BJ (cell line): ENCODE measurements around the gene SUN5. TPM values are rescaled to one million over a fixed set of nuclear protein-coding genes. Genes with fewer than 3 reads are reported as not detected.

Experiments used
- CTCF ChIA-PET: fragments of 350-600 bp; formaldehyde crosslinking; extraction: SDS; loops from one replicate; lab custom pipeline; 2021; ENCODE audit warnings: antibody characterized with exemption, inconsistent platforms; lab: Yijun Ruan, JAX
- POLR2A ChIA-PET: fragments of 300-600 bp; sonication (Branson Sonifier 250); formaldehyde crosslinking; extraction: SDS; loops from one replicate; lab custom pipeline; 2021; ENCODE audit warnings: antibody characterized with exemption; lab: Charles Lee
- DNase-seq: peaks from one replicate; pipeline ENCODE4 v3.0.0-alpha.2; 2011; ENCODE audit warnings: low read depth
- H3K27me3 ChIP-seq: 2 replicates; pipeline ENCODE4 v1.6.0; 2011; ENCODE audit warnings: low read length; ENCODE audit not compliant: control insufficient read depth, insufficient read depth
- H3K36me3 ChIP-seq: 2 replicates; pipeline ENCODE4 v1.5.1; 2011; ENCODE audit warnings: low read length; ENCODE audit not compliant: control insufficient read depth, insufficient read depth
- H3K4me3 ChIP-seq: 2 replicates; pipeline ENCODE4 v1.5.1; 2011; ENCODE audit warnings: low read depth, mild to moderate bottlenecking, control low read depth, low read length
- CTCF ChIP-seq: IDR thresholded peaks from 2 replicates; pipeline ENCODE4 v1.5.1; 2011; ENCODE audit warnings: low read depth, mild to moderate bottlenecking, control low read depth, inconsistent platforms, low read length, moderate library complexity; ENCODE audit not compliant: insufficient read depth
- polyA plus RNA-seq: library from polyadenylated mRNA; depleted of rRNA; stranded (reverse); fragments of >200 nt; gene quantifications from 2 replicates; pipeline ENCODE4 v1.2.3, GENCODE V29; 2011

SUN5 gene
- polyA plus RNA-seq, 1 experiment: not detected

GRCh38 chr20:33034901-33035492 is 30.8 kb upstream of the SUN5 start:
- ChIA-PET CTCF (no interaction called here), POLR2A (no interaction called here)
- H3K4me3 ChIP-seq: no peak overlapping the region

DNA sequence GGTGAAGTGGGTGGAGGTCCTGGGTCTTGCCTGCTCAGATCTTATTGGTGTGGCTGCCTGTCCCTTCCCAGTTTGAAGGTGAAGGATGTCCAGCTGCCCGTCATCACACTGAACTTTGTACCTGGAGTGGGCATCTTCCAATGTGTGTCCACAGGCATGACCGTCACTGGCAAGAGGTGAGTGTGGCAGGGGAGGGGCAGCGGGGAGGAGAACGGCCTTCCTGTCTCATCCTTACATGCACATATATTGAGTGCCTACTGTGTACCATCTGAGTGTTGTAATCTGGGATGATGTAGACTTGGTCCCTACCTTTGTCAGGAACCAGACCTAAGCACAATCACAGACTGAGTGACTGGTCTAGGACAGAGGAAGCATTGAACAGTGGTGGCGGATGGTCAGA is 29.9 kb upstream of the SUN5 start:
- Histone ChIP-seq H3K4me3 (no peak overlapping the region), H3K27me3 (no peaks in the 10 kb centered on the region), H3K36me3 (no peaks in the 10 kb centered on the region)
- no peak for DNase-seq
- no peak for TF ChIP-seq CTCF
- ChIA-PET CTCF (no interaction called here), POLR2A (no interaction called here)

More at GRCh38 chr20:33034901-33035492, 30.8 kb upstream of the SUN5 start:
- H3K36me3 ChIP-seq: no peaks in the 10 kb centered on the region
- no peak for TF ChIP-seq CTCF
- DNase-seq: no peak
- no peaks in the 10 kb centered on the region for H3K27me3 ChIP-seq

GRCh38 chr20:33033381-33033780 is 29.1 kb upstream of the SUN5 start:
- TF ChIP-seq CTCF: no peak
- CTCF ChIA-PET: no interaction called here
- no peak overlapping the region for H3K4me3 ChIP-seq
- H3K27me3 ChIP-seq: no peaks in the 10 kb centered on the region
- POLR2A ChIA-PET: no interaction called here
- DNase-seq: no peak
- H3K36me3 ChIP-seq: no peaks in the 10 kb centered on the region

- DNase-seq: no peak
- CTCF ChIA-PET: no interaction called here
- H3K4me3 ChIP-seq: no peak overlapping the region
- TF ChIP-seq CTCF: no peak
- POLR2A ChIA-PET: no interaction called here
- no peaks in the 10 kb centered on the region for H3K36me3 ChIP-seq
- H3K27me3 ChIP-seq: 0 out of 2 replicates have a peak, but pooled peaks cover 2% of the 10 kb centered on the region
Observed at GRCh38 chr20:33032555-33032954, 28.3 kb upstream of the SUN5 start.

GRCh38 chr20:33031531-33031930 is 27.3 kb upstream of the SUN5 start, which contains the start of gene BPIFB6:
BPIFB6 (plus strand) TSS chr20:33031648; CDS start chr20:33031648, 0 bp downstream.
- DNase-seq: no peak
- ChIA-PET POLR2A (no interaction called here), CTCF (no interaction called here)
- Histone ChIP-seq H3K4me3 (no peak within 1 kb of the TSS), H3K36me3 (no peaks in the 10 kb centered on the region), H3K27me3 (0 out of 2 replicates have a peak, but pooled peaks cover 2% of the 10 kb centered on the region)
- no peak for TF ChIP-seq CTCF
